Measurements from ENCODE around the gene LRMDA.

Gene LRMDA

GRCh38 chr10:75818552-75818951 lies 387.1 kb downstream of the LRMDA start:
- no peak overlapping the region for H3K4me3 ChIP-seq
- no peaks in the 10 kb centered on the region for H3K36me3 ChIP-seq
- H3K9me3 ChIP-seq (replicated peaks in 1 of 11) = peaks cover 0 to 13% (median 0%) of the 10 kb centered on the region in 11 experiments; a peak in 1 of 22 replicates
- H3K27me3 ChIP-seq = no peaks in the 10 kb centered on the region
- H3K9ac ChIP-seq = no peak overlapping the region
- no peaks in the 10 kb centered on the region for H3K4me1 ChIP-seq
- H3K4me2 ChIP-seq = no peak overlapping the region
- TF ChIP-seq Cebpa-rat (IDR thresholded peaks at IDR 0.05) = no peak
- H4K20me1 ChIP-seq = no peaks in the 10 kb centered on the region
- H3K27ac ChIP-seq = no peak overlapping the region

- Histone ChIP-seq H3K36me3 (no peaks in the 10 kb centered on the region), H3K9me3 (replicated peaks in 1 of 11) (peaks cover 0 to 13% (median 0%) of the 10 kb centered on the region in 11 experiments; a peak in 1 of 22 replicates), H3K27me3 (no peaks in the 10 kb centered on the region), H3K4me1 (no peaks in the 10 kb centered on the region), H3K27ac (no peak overlapping the region), H3K9ac (no peak overlapping the region), H3K4me2 (no peak overlapping the region), H4K20me1 (no peaks in the 10 kb centered on the region), H3K4me3 (no peak overlapping the region)
- TF ChIP-seq Cebpa-rat (IDR thresholded peaks at IDR 0.05) = no peak
These were observed 393.8 kb downstream of the LRMDA start for GRCh38 chr10:75825235-75825634.

GRCh38 chr10:75825661-75826060 lies 394.2 kb downstream of the LRMDA start:
- Histone ChIP-seq H3K36me3 (no peaks in the 10 kb centered on the region), H3K4me1 (no peaks in the 10 kb centered on the region), H3K4me2 (no peak overlapping the region), H3K27ac (no peak overlapping the region), H3K9me3 (replicated peaks in 1 of 11) (peaks cover 0 to 13% (median 0%) of the 10 kb centered on the region in 11 experiments; a peak in 1 of 22 replicates), H3K9ac (no peak overlapping the region), H3K4me3 (no peak overlapping the region), H3K27me3 (no peaks in the 10 kb centered on the region), H4K20me1 (no peaks in the 10 kb centered on the region)
- no peak for TF ChIP-seq Cebpa-rat (IDR thresholded peaks at IDR 0.05)

- Histone ChIP-seq H3K9ac (no peak overlapping the region), H3K4me3 (no peak overlapping the region), H3K36me3 (no peaks in the 10 kb centered on the region), H3K27me3 (no peaks in the 10 kb centered on the region), H3K4me2 (no peak overlapping the region), H3K27ac (no peak overlapping the region), H4K20me1 (no peaks in the 10 kb centered on the region), H3K4me1 (no peaks in the 10 kb centered on the region), H3K9me3 (replicated peaks in 1 of 11) (peaks cover 4 to 19% (median 11%) of the 10 kb centered on the region in 11 experiments; a peak in 16 of 22 replicates)
- TF ChIP-seq Cebpa-rat (IDR thresholded peaks at IDR 0.05) = no peak
These were observed 395.4 kb downstream of the LRMDA start for GRCh38 chr10:75826846-75827245.

GRCh38 chr10:75827587-75828021 lies 396.2 kb downstream of the LRMDA start:
- H3K27me3 ChIP-seq = no peaks in the 10 kb centered on the region
- H3K9ac ChIP-seq = no peak overlapping the region
- no peaks in the 10 kb centered on the region for H3K36me3 ChIP-seq
- H3K27ac ChIP-seq = no peak overlapping the region
- peaks cover 6 to 18% (median 13%) of the 10 kb centered on the region in 11 experiments; a peak in 16 of 22 replicates for H3K9me3 ChIP-seq (replicated peaks in 1 of 11)
- no peaks in the 10 kb centered on the region for H4K20me1 ChIP-seq
- no peak for TF ChIP-seq Cebpa-rat (IDR thresholded peaks at IDR 0.05)
- H3K4me1 ChIP-seq = no peaks in the 10 kb centered on the region
- H3K4me3 ChIP-seq = no peak overlapping the region
- no peak overlapping the region for H3K4me2 ChIP-seq

- Histone ChIP-seq H3K4me2 (no peak overlapping the region), H3K9me3 (replicated peaks in 1 of 11) (peaks cover 6 to 22% (median 12%) of the 10 kb centered on the region in 11 experiments; a peak in 16 of 22 replicates), H4K20me1 (no peaks in the 10 kb centered on the region), H3K27ac (no peak overlapping the region), H3K9ac (no peak overlapping the region), H3K4me3 (no peak overlapping the region), H3K27me3 (no peaks in the 10 kb centered on the region), H3K4me1 (no peaks in the 10 kb centered on the region), H3K36me3 (no peaks in the 10 kb centered on the region)
- no peak for TF ChIP-seq Cebpa-rat (IDR thresholded peaks at IDR 0.05)
These were observed 397.0 kb downstream of the LRMDA start for GRCh38 chr10:75828413-75828812.

- TF ChIP-seq Cebpa-rat (IDR thresholded peaks at IDR 0.05) = no peak
- Histone ChIP-seq H3K4me2 (no peak overlapping the region), H3K9me3 (replicated peaks in 1 of 11) (peaks cover 6 to 19% (median 10%) of the 10 kb centered on the region in 11 experiments; a peak in 15 of 22 replicates), H3K27ac (no peak overlapping the region), H3K27me3 (no peaks in the 10 kb centered on the region), H3K4me3 (no peak overlapping the region), H3K4me1 (no peaks in the 10 kb centered on the region), H4K20me1 (no peaks in the 10 kb centered on the region), H3K36me3 (no peaks in the 10 kb centered on the region), H3K9ac (no peak overlapping the region)
These were observed 404.6 kb downstream of the LRMDA start for GRCh38 chr10:75836064-75836463.

- Histone ChIP-seq H3K27ac (no peak overlapping the region), H3K9ac (no peak overlapping the region), H3K4me3 (no peak overlapping the region), H4K20me1 (no peaks in the 10 kb centered on the region), H3K27me3 (no peaks in the 10 kb centered on the region), H3K9me3 (replicated peaks in 1 of 11) (no peaks in the 10 kb centered on the region), H3K36me3 (no peaks in the 10 kb centered on the region), H3K4me1 (no peaks in the 10 kb centered on the region), H3K4me2 (no peak overlapping the region)
- no peak for TF ChIP-seq Cebpa-rat (IDR thresholded peaks at IDR 0.05)
These were observed 407.1 kb downstream of the LRMDA start for GRCh38 chr10:75838486-75838885.

GRCh38 chr10:75839020-75839419 lies 407.6 kb downstream of the LRMDA start:
- H4K20me1 ChIP-seq = no peaks in the 10 kb centered on the region

GRCh38 chr10:75841266-75841665 lies 409.8 kb downstream of the LRMDA start:
- no peaks in the 10 kb centered on the region for H3K36me3 ChIP-seq
- no peak overlapping the region for H3K9ac ChIP-seq
- H3K27me3 ChIP-seq = no peaks in the 10 kb centered on the region
- peaks cover 0 to 20% (median 0%) of the 10 kb centered on the region in 10 experiments; a peak in 4 of 20 replicates for H3K4me1 ChIP-seq
- H3K27ac ChIP-seq = no peak overlapping the region
- H3K9me3 ChIP-seq (replicated peaks in 1 of 11) = no peaks in the 10 kb centered on the region
- H4K20me1 ChIP-seq = no peaks in the 10 kb centered on the region
- no peak for TF ChIP-seq Cebpa-rat (IDR thresholded peaks at IDR 0.05)
- no peak overlapping the region for H3K4me2 ChIP-seq
- H3K4me3 ChIP-seq = no peak overlapping the region

More at GRCh38 chr10:75839020-75839419, 407.6 kb downstream of the LRMDA start:
- TF ChIP-seq Cebpa-rat (IDR thresholded peaks at IDR 0.05) = no peak
- Histone ChIP-seq H3K36me3 (no peaks in the 10 kb centered on the region), H3K9ac (no peak overlapping the region), H3K4me3 (no peak overlapping the region), H3K4me2 (no peak overlapping the region), H3K4me1 (peaks cover 0 to 5% (median 0%) of the 10 kb centered on the region in 10 experiments; a peak in 2 of 20 replicates), H3K27me3 (no peaks in the 10 kb centered on the region), H3K9me3 (replicated peaks in 1 of 11) (no peaks in the 10 kb centered on the region), H3K27ac (no peak overlapping the region)

Data from BLaER1 treated with 17β-estradiol and CSF1 and Interleukin-3, amounts not matched to agents 10 nM and 100 nM (cell line).